H1 (cell line): Measurements from ENCODE around the gene SPDYE2B. TPM values are rescaled to one million over a fixed set of nuclear protein-coding genes. Genes with fewer than 3 reads are reported as not detected.
"Not testable (repeated sequence)": the region's sequence is repeated elsewhere in the genome, so short reads cannot be mapped to it uniquely, and the experiment has no call there.

Experiments used
- CTCF ChIA-PET: fragments of 300-600 bp; sonication (Branson Sonifier 250); formaldehyde crosslinking; loops from one replicate; lab custom pipeline; 2021; ENCODE audit not compliant: partially characterized antibody; lab: Charles Lee
- POLR2A ChIA-PET: fragments of 300-600 bp; sonication (Branson Sonifier 250); formaldehyde crosslinking; loops from one replicate; lab custom pipeline; 2021; ENCODE audit warnings: inconsistent platforms; ENCODE audit not compliant: partially characterized antibody; lab: Charles Lee
- DNase-seq, 2 experiments: peaks; one replicate each; pipeline versions ENCODE4 v3.0.0 to v3.0.0-alpha.2; 2010 to 2022; ENCODE audit warnings: low spot score in 2 of 2, low read depth in 1 of 2, mixed read lengths in 1 of 2
- FAIRE-seq: peaks from 2 replicates; lab custom pipeline; 2011; peaks lifted over from hg19 to GRCh38; lab: Jason Lieb, UNC
- H2AFZ ChIP-seq: 2 replicates; pipeline ENCODE4 v1.8.1; 2012; ENCODE audit warnings: low read length, inconsistent platforms
- H2AK5ac ChIP-seq: 2 replicates; pipeline ENCODE4 v1.6.1; 2013; ENCODE audit warnings: low read depth, low read length
- H2BK120ac ChIP-seq: replicated peaks from 2 replicates; pipeline ENCODE3; 2013; ENCODE audit warnings: low read depth, low read length, inconsistent platforms
- H2BK12ac ChIP-seq: 2 replicates; pipeline ENCODE4 v1.6.1; 2013; ENCODE audit warnings: low read depth, low read length
- H2BK15ac ChIP-seq: 2 replicates; pipeline ENCODE4 v1.6.1; 2013; ENCODE audit warnings: low read length
- H2BK20ac ChIP-seq: 2 replicates; pipeline ENCODE4 v1.6.1; 2013; ENCODE audit warnings: low read length
- H2BK5ac ChIP-seq: 2 replicates; pipeline ENCODE4 v1.6.1; 2013; ENCODE audit warnings: low read depth, low read length
- H3K14ac ChIP-seq: 2 replicates; pipeline ENCODE4 v1.6.1; 2013; ENCODE audit warnings: inconsistent platforms; ENCODE audit not compliant: insufficient read length
- H3K18ac ChIP-seq: 2 replicates; pipeline ENCODE4 v1.6.1; 2013; ENCODE audit warnings: low read length; ENCODE audit errors: extremely low read depth
- H3K23ac ChIP-seq: 2 replicates; pipeline ENCODE4 v1.6.1; 2013; ENCODE audit warnings: inconsistent platforms; ENCODE audit not compliant: insufficient read length
- H3K23me2 ChIP-seq: 2 replicates; pipeline ENCODE4 v1.6.1; 2013; ENCODE audit warnings: low read depth, low read length
- H3K27ac ChIP-seq: 2 replicates; pipeline ENCODE4 v1.6.1; 2011; ENCODE audit warnings: low read depth, low read length, inconsistent platforms
- H3K27me3 ChIP-seq, 4 experiments: replicated peaks in 1 of 4; 1 replicate in 1 of 4; 2 replicates in 3 of 4; pipeline versions ENCODE4 v1.6.1 to v1.8.1; 2011 to 2013; ENCODE audit warnings: low read length in 3 of 4, mild to moderate bottlenecking in 3 of 4, inconsistent platforms in 2 of 4, mixed read lengths in 2 of 4, moderate library complexity in 1 of 4; ENCODE audit not compliant: control insufficient read depth in 3 of 4, insufficient read depth in 3 of 4; ENCODE audit errors: extremely low read depth in 1 of 4
- H3K36me3 ChIP-seq, 4 experiments: 2 replicates each; pipeline versions ENCODE4 v1.6.1 to v1.8.1; 2011 to 2013; ENCODE audit warnings: mild to moderate bottlenecking in 4 of 4, low read length in 3 of 4, moderate library complexity in 2 of 4, control low read depth in 1 of 4, inconsistent platforms in 1 of 4; ENCODE audit not compliant: insufficient read depth in 4 of 4, control insufficient read depth in 2 of 4
- H3K4ac ChIP-seq: replicated peaks from 2 replicates; pipeline ENCODE3; 2013; ENCODE audit warnings: low read length, low read depth, mixed read lengths, inconsistent platforms; ENCODE audit not compliant: insufficient read length
- H3K4me1 ChIP-seq, 4 experiments: replicated peaks in 1 of 4; 1 replicate in 1 of 4; 2 replicates in 3 of 4; pipeline versions ENCODE4 v1.6.1 to v1.8.1; 2011 to 2013; ENCODE audit warnings: low read length in 3 of 4, inconsistent platforms in 2 of 4, mixed read lengths in 1 of 4; ENCODE audit not compliant: insufficient read depth in 4 of 4, control insufficient read depth in 3 of 4
- H3K4me2 ChIP-seq, 2 experiments: 2 replicates each; pipeline versions ENCODE4 v1.6.1 to v1.8.1; 2011 to 2013; ENCODE audit warnings: low read depth in 2 of 2, low read length in 2 of 2, control low read depth in 1 of 2, inconsistent platforms in 1 of 2, mild to moderate bottlenecking in 1 of 2; ENCODE audit not compliant: insufficient read depth in 1 of 2
- H3K4me3 ChIP-seq, 4 experiments: fragments of 200-600, 300-600 bp in 1 of 4; sonication (generic), shearing (Covaris generic), sonication (Bioruptor Twin) in 1 of 4; 2 replicates each; pipeline versions ENCODE4 v1.5.1 to v1.8.1; 2011 to 2016; ENCODE audit warnings: low read length in 4 of 4, low read depth in 3 of 4, control low read depth in 2 of 4, inconsistent platforms in 2 of 4, mild to moderate bottlenecking in 2 of 4, mixed read lengths in 1 of 4, moderate library complexity in 1 of 4; ENCODE audit not compliant: insufficient read depth in 2 of 4; ENCODE audit errors: extremely low read depth in 1 of 4
- H3K56ac ChIP-seq: replicated peaks from 2 replicates; pipeline ENCODE3; 2013; ENCODE audit warnings: low read depth, mild to moderate bottlenecking, mixed read lengths, low read length, inconsistent platforms; ENCODE audit not compliant: insufficient read length
- H3K79me1 ChIP-seq: 2 replicates; pipeline ENCODE4 v1.6.1; 2013; ENCODE audit warnings: low read depth, low read length, control low read depth
- H3K79me2 ChIP-seq, 2 experiments: 2 replicates each; pipeline versions ENCODE4 v1.6.1 to v1.8.1; 2012 to 2013; ENCODE audit warnings: low read length in 2 of 2, mild to moderate bottlenecking in 2 of 2, inconsistent platforms in 1 of 2; ENCODE audit not compliant: insufficient read depth in 2 of 2, control insufficient read depth in 1 of 2
- H3K9ac ChIP-seq, 4 experiments: replicated peaks in 1 of 4; 1 replicate in 1 of 4; 2 replicates in 3 of 4; pipeline versions ENCODE4 v1.6.1 to v1.8.1; 2011 to 2013; ENCODE audit warnings: low read depth in 3 of 4, low read length in 3 of 4, control low read depth in 2 of 4, mild to moderate bottlenecking in 2 of 4, moderate library complexity in 2 of 4, inconsistent platforms in 1 of 4; ENCODE audit errors: extremely low read depth in 1 of 4
- H3K9me3 ChIP-seq, 2 experiments: 2 replicates each; pipeline versions ENCODE4 v1.6.1 to v1.8.1; 2012 to 2013; ENCODE audit warnings: mild to moderate bottlenecking in 2 of 2, moderate library complexity in 2 of 2, control low read depth in 1 of 2, inconsistent platforms in 1 of 2, low read depth in 1 of 2, low read length in 1 of 2, mixed read lengths in 1 of 2; ENCODE audit not compliant: insufficient read depth in 2 of 2
- H4K20me1 ChIP-seq, 2 experiments: replicated peaks in 1 of 2; 2 replicates each; pipeline versions ENCODE3 to v1.8.1; 2011 to 2013; ENCODE audit warnings: inconsistent platforms in 2 of 2, low read length in 2 of 2, mild to moderate bottlenecking in 1 of 2; ENCODE audit not compliant: insufficient read depth in 2 of 2, control insufficient read depth in 1 of 2
- H4K5ac ChIP-seq: 2 replicates; pipeline ENCODE4 v1.6.1; 2013; ENCODE audit warnings: low read length, low read depth, mixed read lengths, inconsistent platforms; ENCODE audit not compliant: insufficient read length
- H4K8ac ChIP-seq: 2 replicates; pipeline ENCODE4 v1.8.0; 2013; ENCODE audit warnings: mild to moderate bottlenecking, moderate library complexity, low read length, inconsistent platforms; ENCODE audit not compliant: insufficient read depth; ENCODE audit errors: extremely low read depth
- H4K91ac ChIP-seq: replicated peaks from 2 replicates; pipeline ENCODE3; 2013; ENCODE audit warnings: low read length, mixed read lengths, inconsistent platforms; ENCODE audit not compliant: insufficient read length
- WGBS, 2 experiments: shearing (Covaris generic) in 1 of 2; methylation state at CpG; one replicate each; pipeline versions ENCODE4 v1.1.6 to v1.1.7; 2013 to 2015; ENCODE audit warnings: low lambda C conversion rate in 2 of 2, mixed read lengths in 2 of 2, inconsistent platforms in 1 of 2, low coverage in 1 of 2, missing lambda C conversion rate in 1 of 2; ENCODE audit not compliant: insufficient replicate concordance in 2 of 2, insufficient coverage in 1 of 2, insufficient read length in 1 of 2; ENCODE audit errors: extremely low coverage in 1 of 2, missing lambda C conversion rate in 1 of 2; 5-methylcytosine and 5-hydroxymethylcytosine counted together
- polyA plus RNA-seq, 7 experiments: library from polyadenylated mRNA; depleted of rRNA in 3 of 7; stranded (reverse) in 5 of 7; unstranded in 2 of 7; fragments of >200 nt in 5 of 7; fragments of 200-250 nt in 2 of 7; gene quantifications; 1 replicate in 5 of 7; 2 replicates in 1 of 7; 4 replicates in 1 of 7; pipeline versions ENCODE4 v1.2.1 to v1.2.3, GENCODE V29; 2011 to 2013; ENCODE audit warnings: missing spikeins in 2 of 7, mixed read lengths in 2 of 7
- total RNA-seq: library from RNA; stranded (reverse); fragmentation: NEBNext Ultra II Directional; extraction: Animal tissue kit (Norgen Biotek cat#: 25700); gene quantifications from 2 replicates; pipeline ENCODE4 v1.2.1, GENCODE V29; 2021

Gene SPDYE2B
- total and polyA plus RNA-seq, 2 of the 8 experiments (the other 6 are each of a cell fraction or from before 2014, with no cell fraction given), result not detected

DNA sequence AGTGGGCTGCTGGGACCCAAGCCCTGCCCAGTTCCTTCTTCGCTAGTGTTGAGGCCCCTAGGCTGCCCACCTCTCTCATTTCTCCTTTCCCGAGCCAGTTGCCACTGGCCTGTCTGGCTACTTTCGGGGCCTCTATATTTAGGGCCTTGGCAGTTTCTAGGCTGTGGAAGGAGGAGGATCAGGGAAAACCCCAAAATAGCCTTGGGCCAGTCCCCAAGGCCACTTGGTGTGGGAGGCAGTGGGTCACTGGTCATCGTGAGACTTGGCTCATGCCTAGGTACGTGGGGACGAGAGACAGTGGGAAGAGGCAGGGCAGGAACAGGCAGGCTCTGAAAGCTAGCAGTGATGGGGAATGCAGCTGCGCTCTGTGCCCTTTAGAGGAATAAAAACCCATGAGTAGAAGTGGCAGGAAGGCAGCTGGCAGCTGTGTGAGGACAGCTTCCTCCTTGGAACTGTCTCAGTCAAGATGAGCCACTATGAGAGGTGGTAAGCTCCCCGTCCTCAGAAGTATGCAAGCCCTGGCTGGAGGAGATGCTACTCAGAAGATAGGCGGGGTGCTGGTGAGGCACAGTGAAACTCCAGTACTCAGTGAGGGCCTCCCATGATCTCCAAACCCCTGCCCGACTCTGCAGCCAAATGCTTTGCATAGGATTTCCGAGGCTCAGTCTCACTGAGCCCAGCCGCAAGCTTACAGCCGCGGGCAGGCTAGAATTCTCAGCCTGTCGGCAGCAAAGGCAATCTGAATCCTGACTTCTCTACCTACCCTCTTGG is 36.4 kb upstream of the SPDYE2B start:
- peak in 1 of 2 experiments; percentile 51 for DNase-seq
- H4K91ac ChIP-seq, H3K56ac ChIP-seq, H2BK120ac ChIP-seq, H2BK12ac ChIP-seq, H3K4me2 ChIP-seq, H3K23ac ChIP-seq, H4K5ac ChIP-seq, H3K27ac ChIP-seq, H4K8ac ChIP-seq, H2BK15ac ChIP-seq, H3K23me2 ChIP-seq, H2BK5ac ChIP-seq, CTCF ChIA-PET, FAIRE-seq, H3K4me1 ChIP-seq, H3K27me3 ChIP-seq, H3K79me1 ChIP-seq, H2BK20ac ChIP-seq, H4K20me1 ChIP-seq, H3K9me3 ChIP-seq, H2AFZ ChIP-seq, H3K4me3 ChIP-seq, H3K9ac ChIP-seq, H3K79me2 ChIP-seq, H3K36me3 ChIP-seq, H2AK5ac ChIP-seq, H3K4ac ChIP-seq, POLR2A ChIA-PET, H3K14ac ChIP-seq, H3K18ac ChIP-seq: not testable (repeated sequence)
- 100% methylated on average over 2 of the region's 15 CpGs; no CpG with 5 or more reads in 1 of the 2 experiments for WGBS, 2 experiments

DNA sequence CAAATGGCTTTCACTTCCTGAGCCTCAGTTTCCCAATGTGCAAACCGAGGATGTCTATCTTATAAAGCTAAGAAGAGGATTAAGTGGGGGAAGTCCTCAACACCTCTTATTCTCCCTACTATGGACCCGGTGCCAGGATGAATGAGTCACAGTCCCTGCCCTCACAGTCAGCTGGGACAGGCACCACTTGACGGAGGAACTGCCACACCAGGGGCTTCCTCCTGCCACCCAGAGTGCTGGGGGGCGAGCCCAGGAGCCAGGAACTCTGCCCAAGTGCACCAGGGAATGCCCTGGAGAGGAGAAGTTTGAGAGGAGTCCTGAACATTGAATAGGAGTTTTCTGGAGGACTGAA is 35.8 kb upstream of the SPDYE2B start:
- H3K79me2 ChIP-seq, H3K36me3 ChIP-seq, H2BK12ac ChIP-seq, H3K27ac ChIP-seq, H2BK15ac ChIP-seq, H2BK5ac ChIP-seq, H3K4me1 ChIP-seq, H2BK120ac ChIP-seq, H4K91ac ChIP-seq, H3K79me1 ChIP-seq, H3K4me2 ChIP-seq, POLR2A ChIA-PET, H4K8ac ChIP-seq, H3K14ac ChIP-seq, H3K18ac ChIP-seq, H3K23ac ChIP-seq, H3K9me3 ChIP-seq, H2BK20ac ChIP-seq, H3K4me3 ChIP-seq, H4K20me1 ChIP-seq, FAIRE-seq, H3K56ac ChIP-seq, H3K9ac ChIP-seq, H3K23me2 ChIP-seq, H2AFZ ChIP-seq, H3K4ac ChIP-seq, H3K27me3 ChIP-seq, H2AK5ac ChIP-seq, CTCF ChIA-PET, DNase-seq, H4K5ac ChIP-seq: not testable (repeated sequence)
- no CpG with 5 or more reads among the region's 4 CpGs for WGBS, 2 experiments
